Left cardiac atrium (tissue), 4 donors: ENCODE results near the gene CD2. TPM values are rescaled to one million over a fixed set of nuclear protein-coding genes. Genes with fewer than 3 reads are reported as not detected.
A peak's percentile ranks its signal among the peaks of the same experiment; 100 is the strongest.

ENCODE experiments used
- ATAC-seq, 2 donors: fragments of 200-7000 bp; cut with Tn5 transposase; one replicate each; pipeline ENCODE4 v1.9.1; 2020; ENCODE audit warnings: mild to moderate bottlenecking in 2 of 2, moderate library complexity in 2 of 2
- DNase-seq: peaks from one replicate; pipeline ENCODE4 v3.0.0-alpha.2; 2020
- intact Hi-C, 2 donors: fragments of 100-400 bp; cut with DNase I; formaldehyde crosslinking; loops; one replicate each; pipeline versions ENCODE4 v1.14.1 to v1.15.1; 2022 to 2023
- total RNA-seq, 2 donors: library from RNA; stranded (reverse); fragmentation: NEBNext Ultra II Directional; extraction: Animal tissue kit (Norgen Biotek cat#: 25700); gene quantifications; one replicate each; pipeline ENCODE4 v1.2.1, GENCODE V29; 2021
- donor health status: DM: no; HTN: yes; CAD: no.
- donor health status: DM: no; HTN: yes; CAD: no; lungs with severe emphysema.
- donor health status: DM: yes; HTN: yes; CAD: no.
- donor health status: Dilated cardiomyopathy.

CD2 gene
- total RNA-seq, 2 donors from 2014 or later = 1.4 to 3.5 TPM

DNA sequence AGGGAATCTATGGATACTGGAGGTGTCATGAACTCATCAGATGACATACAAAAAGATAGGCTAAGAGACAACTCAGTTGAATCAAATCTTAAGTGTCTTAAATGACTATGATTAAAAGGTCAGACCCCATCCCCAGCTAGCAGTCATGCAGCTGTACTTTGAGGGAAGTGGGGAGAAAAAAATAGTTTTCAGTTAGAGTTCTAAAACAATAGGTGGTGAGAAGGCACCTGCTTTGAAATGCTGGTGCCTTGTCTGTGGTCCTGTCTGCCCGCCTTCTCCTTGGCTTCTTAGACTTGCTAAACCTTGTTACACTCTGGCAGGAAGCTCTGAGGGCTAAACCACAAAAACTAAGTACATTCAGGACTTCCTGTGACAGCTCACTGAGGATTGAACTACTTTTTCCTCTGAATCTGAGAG is 15.3 kb downstream of the CD2 start:
- intact Hi-C loops = no loop called here
- no peak for DNase-seq

GRCh38 chr1:116769994-116770393 is 15.8 kb downstream of the CD2 start:
- DNase-seq = no peak
- intact Hi-C loops = no loop called here

More for the DNA sequence above, 15.3 kb downstream of the CD2 start:
- ATAC-seq = peak; percentile 48 to 77

GRCh38 chr1:116770625-116771024 is 16.4 kb downstream of the CD2 start:
- no peak for ATAC-seq
- DNase-seq = no peak
- intact Hi-C loops = no loop called here

More at GRCh38 chr1:116769994-116770393, 15.8 kb downstream of the CD2 start:
- no peak for ATAC-seq

DNA sequence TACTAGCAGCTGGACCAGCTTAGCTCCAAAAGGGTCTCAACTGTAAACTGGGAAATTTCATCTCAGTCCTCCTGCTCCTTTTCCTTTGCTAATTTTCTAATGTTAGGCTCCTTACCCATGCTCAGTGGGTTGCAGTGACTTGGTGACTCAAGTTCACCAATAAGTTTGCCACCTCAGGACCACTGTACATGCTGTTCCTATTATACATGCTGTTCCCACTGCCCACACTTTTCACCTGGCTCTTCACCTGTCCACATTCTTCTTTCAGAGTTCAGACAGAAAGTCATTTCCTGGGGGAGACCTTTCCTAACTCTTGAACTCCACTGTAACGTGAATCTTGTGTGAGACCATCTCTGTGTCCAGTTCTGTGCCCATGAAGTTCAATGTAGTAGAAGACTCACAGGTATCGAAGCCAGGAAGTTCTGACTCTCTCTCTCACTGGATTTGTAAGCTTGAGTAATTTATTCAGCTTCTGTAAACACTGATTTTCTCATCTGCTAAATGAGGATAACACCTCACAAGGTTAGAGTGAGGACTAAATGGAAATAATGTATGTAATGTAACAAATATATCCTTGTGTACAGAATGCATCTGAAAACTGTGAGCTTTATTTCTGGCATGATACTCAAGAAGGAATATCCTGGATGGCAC is 17.9 kb downstream of the CD2 start:
- intact Hi-C loops = no loop called here
- no peak for ATAC-seq

DNA sequence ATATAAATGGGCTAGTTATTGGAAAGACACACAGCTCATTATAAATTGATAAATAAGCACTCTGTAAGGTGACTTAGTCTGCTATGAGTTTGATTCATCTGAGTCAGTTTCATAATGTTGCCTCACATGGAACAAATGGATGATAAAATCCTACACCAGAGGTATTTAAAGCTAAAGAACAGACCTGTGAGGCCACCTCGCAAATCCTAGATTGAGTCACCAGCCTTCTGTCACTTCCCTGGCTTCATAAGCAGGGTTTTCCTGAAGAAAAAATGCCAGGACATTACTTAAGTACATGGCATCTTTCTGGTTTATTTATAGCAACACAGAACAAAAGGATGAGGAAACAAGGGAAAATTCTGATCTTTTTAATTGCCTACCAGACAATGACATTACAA is 18.4 kb downstream of the CD2 start:
- intact Hi-C loops = no loop called here
- ATAC-seq (no peak), DNase-seq (no peak)

More for the DNA sequence above, 17.9 kb downstream of the CD2 start:
- no peak for DNase-seq

GRCh38 chr1:116775116-116775752 is 21.0 kb downstream of the CD2 start:
- ATAC-seq = no peak
- no peak for DNase-seq
- intact Hi-C loops = no loop called here

- no peak for DNase-seq
- ATAC-seq = no peak
- intact Hi-C loops = no loop called here
These were observed 23.9 kb downstream of the CD2 start for GRCh38 chr1:116777831-116778830.

GRCh38 chr1:116781034-116781433 is 26.8 kb downstream of the CD2 start:
- intact Hi-C loops = no loop called here
- no peak for ATAC-seq
- no peak for DNase-seq

GRCh38 chr1:116785006-116785405 is 30.8 kb downstream of the CD2 start:
- no peak for ATAC-seq

GRCh38 chr1:116786049-116786448 is 31.8 kb downstream of the CD2 start:
- intact Hi-C loops = no loop called here
- DNase-seq (no peak), ATAC-seq (no peak)

More at GRCh38 chr1:116785006-116785405, 30.8 kb downstream of the CD2 start:
- no peak for DNase-seq
- intact Hi-C loops = no loop called here

DNA sequence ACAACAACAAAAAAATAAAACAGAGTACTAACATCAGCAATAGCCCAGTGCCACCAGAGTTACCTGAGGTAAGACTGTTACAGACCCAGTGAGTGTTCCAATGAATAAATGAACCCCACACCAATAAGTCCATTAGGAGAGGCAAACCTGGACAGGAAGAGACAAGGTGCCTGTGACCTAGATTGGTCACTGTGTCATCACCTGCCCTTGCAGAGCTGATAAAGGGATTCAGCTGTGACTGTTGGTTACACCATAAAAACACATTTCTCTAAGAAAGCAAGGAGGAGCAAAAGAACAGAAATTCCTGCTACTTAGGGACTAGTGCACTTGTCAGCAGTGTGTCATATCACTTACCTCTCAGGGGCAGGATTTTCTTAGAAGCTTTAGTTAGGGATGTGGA is 37.5 kb downstream of the CD2 start:
- ATAC-seq = no peak
- intact Hi-C loops = no loop called here
- DNase-seq = no peak

GRCh38 chr1:116793357-116793935 is 39.2 kb downstream of the CD2 start:
- ATAC-seq (no peak), DNase-seq (no peak)
- intact Hi-C loops = no loop called here

- intact Hi-C loops = no loop called here
- DNase-seq = no peak
- no peak for ATAC-seq
These were observed 40.1 kb downstream of the CD2 start for GRCh38 chr1:116794371-116794770.

- DNase-seq (no peak), ATAC-seq (peak in 1 of 2 donors; percentile 39)
- intact Hi-C loops = no loop called here
These were observed 40.7 kb downstream of the CD2 start for GRCh38 chr1:116794804-116795481.

DNA sequence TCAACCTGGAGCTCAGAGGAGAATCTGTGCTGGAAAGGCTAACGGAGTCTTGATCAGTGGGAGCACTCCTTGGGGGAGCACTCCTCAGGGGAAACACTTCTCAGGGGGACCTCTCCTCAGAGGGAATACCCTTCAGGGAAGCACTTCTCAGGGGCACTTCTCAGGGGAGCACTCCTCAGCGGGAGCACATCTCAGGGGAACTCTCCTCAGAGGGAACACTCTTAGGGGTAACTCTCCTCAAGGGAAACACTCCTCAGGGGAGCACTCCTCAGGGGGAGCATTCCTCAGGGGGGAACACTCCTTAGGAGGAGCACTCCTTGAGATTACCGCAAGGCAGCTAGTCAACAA is 41.2 kb downstream of the CD2 start:
- intact Hi-C loops = no loop called here
- no peak for ATAC-seq
- DNase-seq = no peak

DNA sequence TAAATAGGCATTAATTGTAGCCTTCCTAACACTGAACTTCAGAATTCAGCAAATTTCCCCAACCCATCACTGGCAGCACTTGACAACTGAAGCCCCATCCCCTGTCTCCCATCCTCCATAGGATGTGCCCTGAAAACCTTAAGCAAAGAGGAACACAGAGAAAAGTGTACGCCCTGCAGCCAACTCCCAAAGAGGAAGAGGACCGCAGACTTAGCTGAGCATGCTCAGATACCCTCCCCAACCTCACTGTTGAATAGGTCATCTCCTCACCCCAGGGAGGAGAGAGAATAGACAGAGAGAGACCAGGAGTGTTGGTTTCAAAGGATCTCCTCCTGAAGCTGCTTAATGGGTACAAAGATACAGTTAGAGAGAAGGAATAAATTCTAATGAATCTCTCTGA is 50.5 kb downstream of the CD2 start:
- no peak for ATAC-seq
- intact Hi-C loops = no loop called here
- no peak for DNase-seq

DNA sequence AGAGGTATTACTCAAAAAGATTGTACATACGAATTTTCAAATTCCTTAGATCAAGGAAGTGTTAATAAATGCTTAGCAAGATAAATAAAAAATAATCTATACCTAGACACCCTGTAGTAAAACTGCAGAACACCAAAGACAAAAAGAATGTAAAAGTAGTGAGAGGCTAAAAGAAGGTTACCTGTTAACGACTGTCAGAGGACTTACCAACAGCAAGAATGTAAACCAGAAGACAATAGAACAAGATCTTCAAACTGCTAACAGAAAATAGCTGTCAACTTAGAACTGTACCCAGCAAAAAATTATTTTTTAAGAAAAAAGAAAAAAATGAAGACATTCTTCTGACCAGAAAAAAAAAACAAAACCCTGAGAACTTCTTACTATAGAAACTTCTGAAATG is 51.2 kb downstream of the CD2 start:
- ATAC-seq = no peak
- no peak for DNase-seq
- intact Hi-C loops = no loop called here

GRCh38 chr1:116806245-116806644 is 52.0 kb downstream of the CD2 start:
- intact Hi-C loops = no loop called here
- DNase-seq (no peak), ATAC-seq (no peak)

DNA sequence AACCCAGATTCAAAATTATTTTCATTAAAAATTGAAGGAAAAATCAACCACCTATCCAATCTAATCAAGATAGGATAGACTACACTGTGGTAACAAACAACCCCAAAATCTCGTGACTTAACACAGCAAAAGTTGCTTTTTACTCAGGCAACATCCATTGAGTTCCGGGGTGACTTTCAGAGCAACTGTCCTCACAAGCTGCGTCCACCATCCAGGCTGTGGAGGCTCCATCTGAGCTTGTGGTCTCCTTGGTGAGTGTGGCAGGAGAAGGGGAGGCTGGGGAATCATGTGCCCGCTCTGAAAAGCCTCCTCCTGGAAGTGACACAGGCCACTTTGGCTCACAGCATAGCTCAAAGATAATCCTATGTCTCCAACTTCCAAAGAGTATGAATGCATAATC is 52.4 kb downstream of the CD2 start:
- intact Hi-C loops = no loop called here
- ATAC-seq (no peak), DNase-seq (no peak)
